ENCODE results near the gene CHRNA4. TPM values are rescaled to one million over a fixed set of nuclear protein-coding genes. Genes with fewer than 3 reads are reported as not detected.
"Not testable (repeated sequence)": the region's sequence is repeated elsewhere in the genome, so short reads cannot be mapped to it uniquely, and the experiment has no call there.

The CHRNA4 gene
- total RNA-seq, 1 experiment from 2014 or later, result not detected

DNA sequence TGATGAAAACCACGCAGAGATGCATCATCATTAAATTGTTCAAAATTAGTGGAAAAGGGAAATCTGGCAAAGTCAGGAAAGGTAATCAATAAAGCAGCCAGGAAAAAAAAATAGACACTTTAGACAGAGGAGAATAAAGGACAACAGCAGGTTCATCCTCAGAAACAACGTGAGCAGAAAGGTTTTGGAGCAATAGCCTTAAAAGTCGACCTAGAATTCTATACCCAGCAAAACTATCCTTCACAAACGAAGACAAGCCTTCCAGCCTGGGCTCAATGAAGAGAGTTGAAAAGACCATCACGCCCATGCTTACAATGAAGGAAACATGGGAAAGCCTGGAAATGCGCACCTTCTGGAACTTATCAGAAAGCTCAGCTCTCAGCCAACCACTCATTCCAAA is 24.7 kb upstream of the CHRNA4 start:
- DNase-seq, result no peak
- Histone ChIP-seq H3K4me3 (no peak overlapping the region), H3K9me3 (peaks cover 27% of the 10 kb centered on the region), H3K36me3 (no peaks in the 10 kb centered on the region), H3K27me3 (peaks cover 28% of the 10 kb centered on the region)

DNA sequence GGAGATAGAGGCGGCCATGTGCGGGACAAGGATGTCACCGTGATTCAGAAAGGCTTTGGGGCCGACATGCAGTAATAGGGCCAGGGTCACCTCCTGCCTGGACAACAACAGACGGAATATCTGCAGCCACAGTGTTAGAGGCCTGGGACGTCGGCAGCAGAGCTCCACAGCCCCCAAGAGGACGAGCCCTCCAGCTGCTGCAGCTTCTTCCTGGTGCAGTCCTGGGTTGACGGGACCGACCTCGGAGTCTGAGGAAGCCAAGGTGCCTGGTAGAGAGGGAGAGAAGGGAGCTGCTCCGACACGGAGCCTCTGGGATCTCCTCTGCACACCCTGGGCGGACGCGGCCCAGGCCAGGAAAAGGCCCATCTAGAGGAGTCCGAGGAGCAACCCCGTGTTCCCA is 23.2 kb upstream of the CHRNA4 start:
- no peak for DNase-seq
- Histone ChIP-seq H3K4me3 (no peak overlapping the region), H3K27me3 (peaks cover 25% of the 10 kb centered on the region), H3K36me3 (no peaks in the 10 kb centered on the region), H3K9me3 (peaks cover 25% of the 10 kb centered on the region)

GRCh38 chr20:63383556-63383955 is 22.4 kb upstream of the CHRNA4 start:
- H3K36me3 ChIP-seq, result no peaks in the 10 kb centered on the region
- peaks cover 25% of the 10 kb centered on the region for H3K9me3 ChIP-seq
- peaks cover 25% of the 10 kb centered on the region for H3K27me3 ChIP-seq
- DNase-seq, result no peak
- no peak overlapping the region for H3K4me3 ChIP-seq

- no peak for DNase-seq
- H3K27me3 ChIP-seq, result peaks cover 25% of the 10 kb centered on the region
- H3K4me3 ChIP-seq, result no peak overlapping the region
- H3K36me3 ChIP-seq, result no peaks in the 10 kb centered on the region
- H3K9me3 ChIP-seq, result peaks cover 25% of the 10 kb centered on the region
These were observed 21.6 kb upstream of the CHRNA4 start for GRCh38 chr20:63382551-63383300.

GRCh38 chr20:63381781-63382431 is 20.8 kb upstream of the CHRNA4 start:
- no peak for DNase-seq
- peaks cover 20% of the 10 kb centered on the region for H3K9me3 ChIP-seq

DNA sequence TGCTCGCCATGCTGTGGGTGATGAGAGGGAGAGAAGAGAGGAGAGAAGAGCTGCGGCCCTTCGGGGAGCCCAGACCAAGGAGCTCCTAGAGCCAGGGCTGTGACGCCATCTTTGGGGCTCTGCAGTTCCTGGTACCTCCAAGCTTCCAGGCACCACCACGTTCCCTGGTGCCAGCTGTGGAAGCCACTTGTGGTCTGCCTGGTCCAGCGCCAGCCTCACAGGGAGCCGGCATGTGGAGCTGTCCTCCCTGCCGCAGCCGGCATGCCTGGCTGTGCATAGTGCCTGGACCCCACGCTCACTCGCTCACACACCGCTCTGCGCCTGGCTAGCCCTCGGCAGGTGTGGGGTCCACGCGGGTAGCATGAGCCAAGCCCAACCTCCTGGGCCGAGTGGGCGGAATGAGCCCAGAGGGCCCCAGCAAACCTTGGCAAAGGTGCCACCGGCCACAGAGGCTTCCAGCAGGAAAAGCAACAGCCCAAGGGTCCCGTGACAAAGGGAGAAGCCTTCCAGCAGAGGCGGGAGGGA is 19.3 kb upstream of the CHRNA4 start:
- Histone ChIP-seq H3K9me3 (peaks cover 7% of the 10 kb centered on the region; the same call in 1 of the 2 replicates), H3K4me3 (no peak overlapping the region), H3K27me3 (peaks cover 35% of the 10 kb centered on the region), H3K36me3 (no peaks in the 10 kb centered on the region)
- no peak for DNase-seq

More at GRCh38 chr20:63381781-63382431, 20.8 kb upstream of the CHRNA4 start:
- Histone ChIP-seq H3K36me3 (no peaks in the 10 kb centered on the region), H3K27me3 (peaks cover 26% of the 10 kb centered on the region), H3K4me3 (no peak overlapping the region)

- not testable (repeated sequence) for H3K36me3 ChIP-seq, H3K9me3 ChIP-seq, DNase-seq, H3K4me3 ChIP-seq
- H3K27me3 ChIP-seq, result peaks cover 36% of the 10 kb centered on the region
These were observed 18.7 kb upstream of the CHRNA4 start for GRCh38 chr20:63379872-63380271.

DNA sequence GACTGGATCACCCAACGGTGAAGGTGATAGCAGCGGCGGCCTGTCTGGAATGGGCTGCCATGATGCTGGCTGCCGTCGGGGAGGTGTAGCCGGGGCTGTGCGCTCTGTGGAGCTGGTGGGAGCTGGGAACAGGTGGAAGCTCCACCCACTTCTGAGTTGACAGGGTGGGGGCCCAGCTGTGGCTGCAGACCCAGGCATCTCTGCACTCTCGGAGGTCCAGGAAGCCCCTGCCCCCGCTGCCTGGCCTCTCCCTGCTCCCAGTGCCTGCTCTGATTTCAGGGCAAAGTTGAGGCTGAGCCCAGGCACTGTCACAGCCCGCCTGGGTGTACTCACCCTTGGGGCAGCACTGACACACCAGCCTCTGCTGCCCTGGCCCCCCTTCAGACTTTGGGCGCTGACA is 18.1 kb upstream of the CHRNA4 start:
- Histone ChIP-seq H3K9me3 (no peaks in the 10 kb centered on the region), H3K27me3 (peaks cover 36% of the 10 kb centered on the region), H3K36me3 (no peaks in the 10 kb centered on the region), H3K4me3 (no peak overlapping the region)
- no peak for DNase-seq

- no peak for DNase-seq
- peaks cover 42% of the 10 kb centered on the region for H3K27me3 ChIP-seq
- no peaks in the 10 kb centered on the region for H3K36me3 ChIP-seq
- no peaks in the 10 kb centered on the region for H3K9me3 ChIP-seq
- no peak overlapping the region for H3K4me3 ChIP-seq
These were observed 17.5 kb upstream of the CHRNA4 start for GRCh38 chr20:63378626-63379025.

DNA sequence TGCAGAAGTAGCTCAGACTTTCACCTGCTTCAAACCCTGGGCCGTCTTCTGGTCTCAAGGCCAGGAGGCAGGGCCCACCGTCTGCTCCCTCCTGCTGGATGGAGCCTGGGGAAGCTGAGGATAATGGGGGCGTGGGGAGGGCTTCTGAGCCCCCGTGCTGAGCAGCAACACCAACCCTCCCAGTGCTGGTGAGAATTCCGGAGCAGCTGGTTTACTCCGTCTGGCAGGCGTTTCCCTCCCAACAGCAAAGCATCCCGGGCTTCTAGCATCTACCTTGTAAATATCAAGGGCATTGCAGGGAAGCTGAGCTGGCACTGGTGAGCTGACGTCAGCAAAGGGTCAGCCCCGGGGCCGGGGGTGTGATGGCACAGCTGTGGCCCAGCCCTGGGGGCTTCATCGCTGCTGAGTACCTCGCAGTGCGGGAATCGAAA is 16.8 kb upstream of the CHRNA4 start:
- no peaks in the 10 kb centered on the region for H3K36me3 ChIP-seq
- H3K27me3 ChIP-seq, result peaks cover 43% of the 10 kb centered on the region
- DNase-seq, result no peak
- no peaks in the 10 kb centered on the region for H3K9me3 ChIP-seq
- no peak overlapping the region for H3K4me3 ChIP-seq

DNA sequence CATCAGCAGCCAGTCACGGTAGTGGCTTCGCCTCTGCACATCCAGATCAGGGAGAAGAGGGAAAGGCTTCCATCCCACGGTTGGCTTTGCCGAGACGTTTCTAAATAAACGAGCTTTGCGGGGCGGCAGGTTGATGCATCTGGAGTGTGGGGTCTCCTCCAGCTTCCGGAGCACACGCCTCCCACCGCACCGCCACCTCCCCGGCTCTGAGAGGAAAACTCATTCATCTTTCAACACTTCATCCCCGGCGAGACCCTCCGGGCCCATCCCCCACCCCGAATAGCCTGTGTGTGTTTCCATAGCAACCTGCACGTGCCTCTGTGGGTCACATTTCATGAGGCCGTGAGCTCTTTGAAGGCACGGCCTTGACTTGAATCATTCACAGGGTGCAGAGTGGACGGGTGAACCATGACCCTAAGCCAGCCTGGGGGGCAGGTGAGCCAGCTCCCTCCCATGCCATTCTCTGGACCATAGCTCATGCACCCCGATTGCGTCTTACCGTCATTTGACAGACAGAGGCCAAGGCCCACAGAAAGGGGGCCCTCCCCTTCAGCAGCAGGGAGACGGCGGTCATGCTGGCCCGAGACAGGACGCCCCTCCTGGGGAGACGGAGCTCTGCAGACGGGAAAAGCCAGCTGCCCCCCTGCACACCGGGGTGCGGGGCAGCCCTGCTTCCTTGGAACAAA is 16.2 kb upstream of the CHRNA4 start:
- H3K4me3 ChIP-seq, result no peak overlapping the region
- no peak for DNase-seq
- H3K36me3 ChIP-seq, result no peaks in the 10 kb centered on the region
- no peaks in the 10 kb centered on the region for H3K9me3 ChIP-seq
- peaks cover 47% of the 10 kb centered on the region for H3K27me3 ChIP-seq

DNA sequence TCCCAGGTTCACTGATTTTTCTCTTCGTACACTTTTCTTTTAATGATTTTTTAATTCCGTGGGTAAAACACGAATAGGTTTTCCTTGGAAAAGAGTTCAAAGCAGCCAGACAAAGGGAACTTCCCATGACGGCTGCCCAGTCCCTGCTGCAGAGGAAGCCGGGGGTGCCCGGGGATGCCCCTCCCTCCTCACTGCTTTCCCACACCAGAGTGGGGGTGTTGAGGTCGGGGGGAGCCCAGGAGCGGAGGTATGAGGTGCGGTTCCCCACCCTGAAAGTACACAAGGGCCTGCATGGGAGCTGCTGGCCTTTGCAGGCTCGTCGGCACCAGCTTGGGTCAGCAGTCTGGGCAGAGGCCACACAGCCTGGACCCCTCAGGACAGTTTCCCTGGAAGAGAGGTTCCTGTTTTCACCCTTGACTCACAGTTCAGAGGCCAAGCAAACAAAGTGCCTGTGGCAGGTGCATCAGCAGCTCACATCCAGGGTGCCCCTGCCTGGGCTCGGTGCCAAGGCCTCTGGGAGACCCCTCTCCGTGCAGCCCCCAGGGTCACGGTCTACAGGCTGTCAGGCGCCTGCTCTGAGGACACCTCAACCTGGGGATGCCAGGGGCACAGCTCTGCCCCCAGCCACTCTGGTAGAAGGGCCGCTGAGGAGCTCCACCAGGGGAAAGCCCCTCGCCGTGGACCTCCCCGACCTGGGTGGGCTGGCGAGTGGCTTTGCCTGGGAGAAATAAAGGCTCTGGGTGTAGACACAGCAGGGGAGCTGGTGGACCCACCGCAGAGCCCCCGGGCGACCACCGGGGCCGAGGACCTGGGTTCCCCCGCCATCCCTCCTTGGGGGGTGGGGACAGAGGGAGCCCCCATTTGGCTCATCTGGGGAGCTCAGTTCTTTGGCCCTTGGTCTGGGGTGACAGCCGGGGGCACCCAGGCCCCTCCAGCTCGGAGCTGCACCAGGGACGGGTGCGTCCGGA is 15.4 kb upstream of the CHRNA4 start:
- peaks cover 44% of the 10 kb centered on the region for H3K27me3 ChIP-seq
- no peak for DNase-seq
- H3K4me3 ChIP-seq, result no peak overlapping the region
- H3K36me3 ChIP-seq, result no peaks in the 10 kb centered on the region
- H3K9me3 ChIP-seq, result no peaks in the 10 kb centered on the region

DNA sequence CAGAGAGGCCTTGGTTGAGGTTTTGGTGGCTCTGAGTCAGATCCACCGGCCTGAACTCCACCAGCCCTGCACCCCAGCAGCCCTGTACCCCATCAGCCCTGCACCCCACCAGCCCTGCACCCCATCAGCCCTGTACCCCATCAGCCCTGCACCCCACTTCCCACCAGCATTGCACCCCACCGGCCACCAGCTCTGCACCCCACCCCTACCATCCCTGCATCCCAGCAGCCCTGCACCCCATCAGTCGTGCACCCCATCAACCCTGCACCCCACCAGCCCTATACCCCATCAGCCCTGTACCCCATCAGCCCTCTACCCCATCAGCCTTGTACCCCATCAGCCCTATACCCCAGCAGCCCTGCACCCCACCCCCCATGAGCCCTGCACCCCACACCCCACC is 14.3 kb upstream of the CHRNA4 start:
- Histone ChIP-seq H3K27me3 (peaks cover 44% of the 10 kb centered on the region), H3K36me3 (no peaks in the 10 kb centered on the region), H3K4me3 (no peak overlapping the region), H3K9me3 (no peaks in the 10 kb centered on the region)
- DNase-seq, result no peak

- Histone ChIP-seq H3K27me3 (peaks cover 44% of the 10 kb centered on the region), H3K4me3 (no peak overlapping the region), H3K36me3 (no peaks in the 10 kb centered on the region), H3K9me3 (no peaks in the 10 kb centered on the region)
- no peak for DNase-seq
These were observed 13.4 kb upstream of the CHRNA4 start for GRCh38 chr20:63374504-63374903.

GRCh38 chr20:63373996-63374395 is 12.8 kb upstream of the CHRNA4 start:
- DNase-seq, result no peak
- H3K4me3 ChIP-seq, result no peak overlapping the region
- H3K36me3 ChIP-seq, result no peaks in the 10 kb centered on the region
- H3K9me3 ChIP-seq, result no peaks in the 10 kb centered on the region
- peaks cover 44% of the 10 kb centered on the region for H3K27me3 ChIP-seq
